ENCODE data around the gene SMURF2. TPM values are rescaled to one million over a fixed set of nuclear protein-coding genes. Genes with fewer than 3 reads are reported as not detected.

Gene SMURF2
- total and polyA plus RNA-seq, 9 of the 15 experiments (the other 6 are each of a cell fraction or from before 2014, with no cell fraction given): 3.8 to 22.0 (median 14.8) TPM

- TF ChIP-seq BCLAF1 (IDR thresholded peaks at IDR 0.05; ENCODE audit: borderline replicate concordance in 1 of 2, control insufficient read depth in 1 of 2, low read depth in 2 of 2, low read length in 1 of 2): no peak
- TF ChIP-seq BCOR (IDR thresholded peaks at IDR 0.05): peak; percentile 8; the same call in 1 of the 2 replicates
Observed at GRCh38 chr17:64496348-64496785, 165.7 kb downstream of the SMURF2 start (continued).

Small RNAs within 50 kb of the gene (microRNA-seq; reads per million reads assigned to microRNA genes)
- gene MIR3064 (ENCODE audit: borderline microRNAs expressed) (1.0 reads per million, percentile 7 among the genes with 10 or more reads in this experiment), gene MIR5047 (ENCODE audit: borderline microRNAs expressed) (not detected)

Small RNAs within 50 kb of the gene (small RNA-seq; reads per million reads assigned to genes)
- 0.11 reads per million for gene AC009994.1

Other genes with a start within 250 kb of the SMURF2 start
- 3.8 and 4.3 TPM in 2 replicates for gene MILR1, start 213.2 kb downstream of the SMURF2 start, total RNA-seq (2014; rRNA removed)
- 7.5 and 8.7 TPM in 2 replicates for gene MILR1, start 213.2 kb downstream of the SMURF2 start, total RNA-seq (2014; rRNA removed; fragmentation: Illumina TruSeq; extraction: Trizol)
- 14.1 and 16.2 TPM in 2 replicates for gene MILR1, start 213.2 kb downstream of the SMURF2 start, total RNA-seq (2015; rRNA removed; fragmentation: Illumina TruSeq; extraction: Trizol)
- gene MILR1, start 213.2 kb downstream of the SMURF2 start, total RNA-seq (2021): 4.1 and 4.7 TPM in 2 replicates
- gene MILR1, start 213.2 kb downstream of the SMURF2 start, polyA plus RNA-seq (2011; rRNA removed): 5.6 and 9.7 TPM in 2 replicates
- gene MILR1, start 213.2 kb downstream of the SMURF2 start, polyA plus RNA-seq (2014; fragmentation: Illumina TruSeq; extraction: Trizol): 13.3 and 14.7 TPM in 2 replicates
- gene MILR1, start 213.2 kb downstream of the SMURF2 start, polyA plus RNA-seq (2014; fragmentation: Nextera tagmentation; extraction: Ambion mirVana): 1 to 10 TPM; 4.6 to 7.1 TPM
- gene MILR1, start 213.2 kb downstream of the SMURF2 start, polyA plus RNA-seq (2014; rRNA removed): 7.1 and 7.8 TPM in 2 replicates
- 26.6 and 28.8 TPM in 2 replicates for gene POLG2, start 165.3 kb downstream of the SMURF2 start, total RNA-seq (2014; rRNA removed)
- 34.9 and 37.9 TPM in 2 replicates for gene POLG2, start 165.3 kb downstream of the SMURF2 start, total RNA-seq (2014; rRNA removed; fragmentation: Illumina TruSeq; extraction: Trizol)
- 36.4 and 37.0 TPM in 2 replicates for gene POLG2, start 165.3 kb downstream of the SMURF2 start, total RNA-seq (2015; rRNA removed; fragmentation: Illumina TruSeq; extraction: Trizol)
- 39.5 and 44.2 TPM in 2 replicates for gene POLG2, start 165.3 kb downstream of the SMURF2 start, total RNA-seq (2021)
- gene POLG2, start 165.3 kb downstream of the SMURF2 start, polyA plus RNA-seq (2011; rRNA removed): 42.8 and 44.8 TPM in 2 replicates
- gene POLG2, start 165.3 kb downstream of the SMURF2 start, polyA plus RNA-seq (2014; fragmentation: Illumina TruSeq; extraction: Trizol): 31.0 and 37.4 TPM in 2 replicates
- 10 to 100 TPM; 13.4 to 14.6 TPM for gene POLG2, start 165.3 kb downstream of the SMURF2 start, polyA plus RNA-seq (2014; fragmentation: Nextera tagmentation; extraction: Ambion mirVana)
- gene POLG2, start 165.3 kb downstream of the SMURF2 start, polyA plus RNA-seq (2014; rRNA removed): 41.1 and 43.0 TPM in 2 replicates
- gene DDX5, start 156.0 kb downstream of the SMURF2 start, total RNA-seq (2014; rRNA removed): 239 and 306 TPM in 2 replicates
- 411 and 440 TPM in 2 replicates for gene DDX5, start 156.0 kb downstream of the SMURF2 start, total RNA-seq (2014; rRNA removed; fragmentation: Illumina TruSeq; extraction: Trizol)
- 386 and 426 TPM in 2 replicates for gene DDX5, start 156.0 kb downstream of the SMURF2 start, total RNA-seq (2015; rRNA removed; fragmentation: Illumina TruSeq; extraction: Trizol)
- gene DDX5, start 156.0 kb downstream of the SMURF2 start, total RNA-seq (2021): 616 and 622 TPM in 2 replicates
- 721 and 729 TPM in 2 replicates for gene DDX5, start 156.0 kb downstream of the SMURF2 start, polyA plus RNA-seq (2011; rRNA removed)
- gene DDX5, start 156.0 kb downstream of the SMURF2 start, polyA plus RNA-seq (2014; fragmentation: Illumina TruSeq; extraction: Trizol): 579 and 604 TPM in 2 replicates
- gene DDX5, start 156.0 kb downstream of the SMURF2 start, polyA plus RNA-seq (2014; fragmentation: Nextera tagmentation; extraction: Ambion mirVana): 1,000 to 10,000 TPM in 1 of 2 experiments, 100 to 1,000 TPM in 1; 487 to 1,639 TPM
- gene DDX5, start 156.0 kb downstream of the SMURF2 start, polyA plus RNA-seq (2014; rRNA removed): 1,331 and 1,452 TPM in 2 replicates
- gene CEP95, start 155.3 kb downstream of the SMURF2 start, total RNA-seq (2014; rRNA removed): 51.3 and 53.5 TPM in 2 replicates
- gene CEP95, start 155.3 kb downstream of the SMURF2 start, total RNA-seq (2014; rRNA removed; fragmentation: Illumina TruSeq; extraction: Trizol): 71.8 and 80.0 TPM in 2 replicates
- gene CEP95, start 155.3 kb downstream of the SMURF2 start, total RNA-seq (2015; rRNA removed; fragmentation: Illumina TruSeq; extraction: Trizol): 50.0 and 57.1 TPM in 2 replicates
- 48.0 and 48.3 TPM in 2 replicates for gene CEP95, start 155.3 kb downstream of the SMURF2 start, total RNA-seq (2021)
- 80.7 and 83.4 TPM in 2 replicates for gene CEP95, start 155.3 kb downstream of the SMURF2 start, polyA plus RNA-seq (2011; rRNA removed)
- gene CEP95, start 155.3 kb downstream of the SMURF2 start, polyA plus RNA-seq (2014; fragmentation: Illumina TruSeq; extraction: Trizol): 54.4 and 56.9 TPM in 2 replicates
- 10 to 100 TPM; 26.7 to 40.0 TPM for gene CEP95, start 155.3 kb downstream of the SMURF2 start, polyA plus RNA-seq (2014; fragmentation: Nextera tagmentation; extraction: Ambion mirVana)
- gene CEP95, start 155.3 kb downstream of the SMURF2 start, polyA plus RNA-seq (2014; rRNA removed): 61.0 and 75.0 TPM in 2 replicates

All from K562 (cell line).